DMS 273 (cell line): ENCODE data around the gene KAT6B.

Experiments used
- DNase-seq: peaks from one replicate; lab custom pipeline; 2025; ENCODE audit not compliant: unreplicated experiment; lab: John Stamatoyannopoulos, UW

Gene KAT6B

DNA sequence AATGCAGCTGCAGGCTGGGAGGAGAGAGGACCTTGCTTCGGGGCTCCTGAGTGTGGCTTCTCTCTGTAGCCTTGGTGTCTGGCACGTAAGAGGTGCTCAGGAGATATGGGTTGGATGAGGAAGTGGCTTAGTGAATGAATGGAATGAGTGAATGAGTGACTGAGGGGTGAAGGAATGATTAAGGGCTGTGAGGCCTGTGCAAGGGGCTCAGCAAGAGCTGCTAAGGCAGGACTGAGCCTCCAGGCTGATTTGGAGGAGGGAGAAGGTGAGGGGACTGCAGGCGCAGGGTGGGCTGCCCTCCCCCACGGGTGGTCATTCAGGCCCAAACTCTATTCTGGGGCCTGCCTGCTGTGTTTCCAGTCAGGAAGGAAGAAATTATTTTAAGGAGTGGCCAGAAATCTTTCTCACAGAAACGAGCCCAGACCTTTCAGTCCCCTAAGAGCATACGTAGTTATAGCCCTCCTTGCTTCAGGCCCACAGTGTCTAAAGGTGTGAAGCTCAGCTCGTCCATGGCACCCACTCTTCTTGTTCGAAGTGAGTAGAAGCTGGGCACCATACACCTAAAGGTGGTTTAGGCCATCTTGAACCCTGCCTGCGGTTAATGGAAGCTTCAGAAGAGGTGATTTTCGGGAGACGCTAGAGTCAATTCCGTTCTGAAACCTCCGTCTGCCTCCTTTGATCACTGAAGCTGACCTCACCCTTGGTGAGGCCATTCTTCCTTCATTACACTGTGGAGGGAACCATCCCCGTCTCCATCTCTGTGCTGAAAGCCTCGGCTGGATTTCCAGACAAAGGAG, 235.5 kb downstream of the KAT6B start:
- DNase-seq: no peak

DNA sequence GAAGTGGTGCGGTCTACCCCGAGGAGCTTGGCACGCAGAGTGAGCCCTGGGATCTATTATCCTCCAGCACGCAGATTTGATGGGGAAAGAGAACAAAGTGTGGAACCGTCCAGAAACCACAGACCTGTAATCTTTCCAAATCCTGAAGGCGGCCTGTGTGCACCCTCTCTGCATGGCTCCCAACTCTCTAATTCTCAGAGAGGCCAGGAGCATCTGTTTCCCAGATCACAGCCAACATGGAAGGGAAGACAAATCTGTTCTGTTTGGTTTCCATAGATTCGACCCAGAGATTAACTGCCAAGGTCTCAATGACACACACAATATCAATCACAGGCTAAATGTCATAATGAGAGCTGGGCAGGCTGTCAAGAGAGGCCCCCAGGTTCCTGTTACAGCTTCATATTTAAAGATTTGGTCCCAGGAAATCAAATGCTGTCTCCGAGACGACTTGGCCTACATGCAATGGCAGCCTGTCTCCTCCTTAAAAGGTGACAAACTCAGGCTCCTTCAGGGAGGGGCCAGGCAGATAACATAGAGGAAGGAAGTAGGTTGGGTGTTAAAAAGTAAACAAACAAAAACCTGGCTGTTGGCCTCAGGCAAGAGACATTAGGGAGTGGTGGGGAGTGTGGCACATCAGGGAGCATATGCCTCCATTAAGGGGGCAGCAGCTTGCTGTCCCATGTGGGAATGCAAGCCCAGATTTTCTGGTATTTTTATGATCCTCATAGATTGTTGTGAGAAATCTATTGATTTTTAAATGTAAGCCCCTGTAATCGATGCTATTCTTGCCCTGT, 236.3 kb downstream of the KAT6B start:
- DNase-seq: peak; percentile 35

DNA sequence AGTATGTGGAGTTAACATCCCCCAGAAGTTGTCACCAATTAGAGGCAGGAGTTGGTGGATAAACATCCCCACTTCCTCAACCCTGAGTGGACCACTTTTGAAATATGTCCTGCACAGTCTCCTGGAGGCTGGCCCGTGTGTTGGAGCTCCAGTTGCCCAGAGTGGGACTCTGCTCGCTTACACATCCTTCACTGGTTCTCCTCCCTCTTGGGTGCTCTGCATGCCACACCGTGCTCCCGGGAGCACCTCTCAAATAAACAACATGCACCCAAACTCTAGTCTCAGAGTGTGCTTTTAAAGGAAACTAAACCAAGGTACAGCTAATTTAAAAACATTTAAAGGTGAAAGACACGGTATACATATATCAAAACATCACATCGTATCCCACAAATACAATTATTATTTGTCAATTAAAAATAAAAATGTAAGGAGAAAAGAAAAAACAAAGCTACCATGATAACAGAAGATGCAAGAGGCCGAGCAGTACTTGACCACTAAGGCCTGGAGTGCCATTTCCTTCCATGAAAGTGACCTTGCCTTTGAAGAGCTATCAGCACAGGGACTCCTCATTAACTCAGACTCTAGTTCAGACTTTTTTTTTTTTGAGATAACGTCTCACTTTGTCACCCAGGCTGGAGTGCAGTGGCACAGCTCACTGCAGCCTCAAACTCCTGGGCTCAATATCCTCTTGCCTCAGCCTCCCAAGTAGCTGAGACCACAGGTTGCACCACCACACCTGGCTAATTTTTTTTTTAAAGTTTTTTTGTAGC, 237.2 kb downstream of the KAT6B start:
- no peak for DNase-seq

DNA sequence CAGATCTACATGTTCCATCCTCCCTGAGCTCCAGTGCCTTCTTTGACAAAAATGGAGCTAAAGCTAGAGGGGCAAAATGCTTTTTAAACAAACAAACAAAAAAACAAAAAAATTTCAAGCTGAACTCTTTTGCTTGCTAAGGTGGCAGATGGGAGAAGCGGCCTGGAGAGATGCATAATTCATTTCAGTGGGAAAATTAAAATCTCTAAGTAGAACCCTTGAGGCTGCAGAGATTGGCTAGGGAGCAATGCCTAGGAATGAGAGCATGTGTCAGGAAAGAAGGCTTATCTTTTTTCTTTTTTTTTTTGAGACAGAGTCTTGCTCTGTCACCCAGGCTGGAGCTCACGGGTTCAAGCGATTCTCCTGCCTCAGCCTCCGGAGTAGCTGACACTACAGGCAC, 238.7 kb downstream of the KAT6B start:
- peak; percentile 62 for DNase-seq

DNA sequence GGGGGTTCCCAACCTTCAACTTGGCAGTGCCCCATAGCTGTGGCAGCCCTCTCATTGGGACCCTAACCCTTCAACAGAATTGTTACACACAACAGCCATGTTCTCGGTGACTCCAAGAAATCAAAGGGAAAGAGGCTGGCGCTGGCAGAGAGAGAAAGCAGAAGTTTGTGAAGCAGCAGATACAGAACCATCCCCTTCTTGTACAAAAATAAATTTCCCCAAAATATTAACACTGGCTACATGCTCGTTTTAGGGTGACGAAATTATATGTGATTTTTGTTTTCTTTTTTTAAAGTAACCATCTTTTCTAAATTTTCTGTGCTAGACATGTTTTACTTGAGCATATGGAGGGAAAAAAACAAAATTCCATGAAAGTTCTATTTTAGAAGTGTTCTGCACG, 239.9 kb downstream of the KAT6B start:
- no peak for DNase-seq

DNA sequence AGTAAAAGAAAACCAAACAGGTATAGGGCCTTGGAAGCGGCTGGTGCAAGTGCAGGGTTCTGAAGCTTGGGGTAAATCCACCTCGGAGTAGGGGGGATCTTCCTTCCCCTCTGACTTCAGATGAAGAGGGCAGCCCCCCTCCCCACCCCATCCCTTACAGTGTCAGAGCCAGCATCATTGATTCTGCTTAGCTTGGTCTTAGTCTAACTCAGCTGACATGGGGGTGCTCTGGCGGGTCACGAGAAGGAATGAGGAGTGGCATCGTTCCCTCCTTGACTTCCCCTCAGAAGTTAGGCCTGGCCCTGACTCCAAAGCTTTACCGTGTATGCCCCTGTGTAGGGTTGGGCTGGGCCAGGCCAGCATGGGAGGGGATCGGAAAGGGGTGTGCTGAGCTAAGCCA, 240.9 kb downstream of the KAT6B start:
- no peak for DNase-seq

DNA sequence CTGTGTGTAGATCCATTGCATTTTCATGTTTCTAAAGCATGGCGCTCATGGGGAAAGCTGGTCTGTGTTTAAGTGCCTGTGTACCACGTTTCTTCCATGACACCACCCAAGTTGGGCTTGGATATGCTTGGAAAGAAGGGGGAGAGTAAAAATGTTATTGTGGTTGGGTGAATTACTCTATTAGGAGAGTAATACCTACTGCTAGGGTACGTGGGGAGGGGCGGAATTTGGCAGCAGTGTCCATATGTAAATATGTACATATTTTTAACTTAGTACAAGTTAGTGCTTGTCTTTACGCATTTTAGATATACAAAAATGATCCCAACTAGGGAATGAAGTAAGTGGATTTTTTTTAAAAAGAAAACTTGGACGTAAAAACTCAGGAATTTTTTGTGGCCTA, 242.1 kb downstream of the KAT6B start:
- peak; percentile 5 for DNase-seq

DNA sequence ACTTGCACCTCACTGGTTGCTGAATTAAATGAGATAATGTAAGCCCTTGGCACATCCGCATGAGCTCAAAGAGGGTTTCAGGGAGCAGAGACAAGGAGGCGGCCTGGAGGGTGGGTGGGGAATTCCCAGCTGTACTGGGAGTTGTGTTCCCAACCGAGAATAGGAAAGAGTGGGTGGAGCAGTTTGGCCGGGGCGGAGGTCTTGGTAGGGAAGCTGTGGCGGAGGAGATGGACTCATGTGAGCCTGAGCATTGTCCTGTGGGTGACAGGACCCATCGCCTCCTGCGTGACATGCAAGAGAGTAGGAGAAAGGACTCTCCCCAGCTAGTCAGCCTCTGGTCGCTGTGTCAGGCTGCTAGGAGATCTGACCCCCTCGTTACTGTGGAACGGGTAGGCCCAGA, 244.1 kb downstream of the KAT6B start:
- DNase-seq: no peak

DNA sequence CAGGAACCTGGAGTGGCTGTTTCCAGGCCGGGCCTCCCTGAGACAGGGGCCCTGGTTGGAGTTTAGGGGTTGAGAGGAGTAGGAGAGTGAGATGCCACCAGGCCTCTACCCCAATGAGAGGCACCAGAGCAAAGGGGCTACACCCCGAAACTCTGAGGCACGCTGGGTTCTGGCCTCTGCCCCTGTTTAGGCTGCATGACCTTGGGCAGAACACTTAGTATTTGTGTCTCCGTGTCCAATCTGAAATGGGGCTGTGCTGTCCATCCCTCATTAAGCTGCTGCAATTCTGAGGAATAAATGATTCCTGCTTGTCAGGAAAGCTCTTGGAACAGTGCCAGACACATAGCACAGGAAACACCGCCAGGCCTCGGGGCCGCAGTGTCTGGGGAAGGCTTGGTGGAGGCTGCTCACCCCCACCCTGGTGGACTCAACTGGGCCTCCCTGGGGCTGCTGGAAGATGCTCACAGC, 244.6 kb downstream of the KAT6B start:
- DNase-seq: peak; percentile 34

DNA sequence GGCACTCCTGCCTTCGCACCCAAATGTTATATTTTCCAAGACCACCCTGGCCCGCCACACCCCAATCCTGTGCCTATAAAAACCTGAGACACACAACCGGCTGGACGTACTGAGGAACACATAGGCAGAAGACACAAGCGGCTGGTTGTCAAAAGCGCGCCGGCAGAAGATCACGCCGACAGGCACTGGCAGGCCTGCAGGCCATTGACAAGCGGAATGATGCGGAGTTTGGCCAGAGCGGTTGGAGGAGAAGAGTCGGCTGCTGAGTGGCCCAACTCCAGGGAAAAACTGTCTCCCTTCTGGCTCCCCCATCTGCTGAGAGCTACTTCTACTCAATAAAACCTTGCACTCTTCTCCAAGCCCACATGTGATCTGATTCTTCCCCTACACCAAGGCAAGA, 245.4 kb downstream of the KAT6B start:
- DNase-seq: peak; percentile 6

DNA sequence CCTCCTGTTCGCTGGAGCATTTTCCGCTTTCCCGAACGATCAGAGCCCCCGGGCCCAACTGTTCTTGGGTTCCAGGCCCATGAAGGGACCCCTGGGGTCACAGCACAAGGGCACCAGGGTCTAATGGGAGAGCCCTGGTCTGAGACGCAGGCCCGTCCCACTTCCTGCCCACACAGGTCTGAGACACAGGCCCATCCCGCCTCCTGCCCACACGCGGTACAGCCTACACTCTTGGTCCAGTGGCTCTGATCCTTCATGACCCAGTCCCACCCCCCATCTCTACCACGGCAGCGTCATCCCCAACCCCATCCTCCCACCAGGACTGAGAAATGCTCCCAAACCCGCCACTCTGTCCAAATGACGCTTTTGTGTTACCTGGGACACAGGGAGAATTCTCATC, 246.3 kb downstream of the KAT6B start:
- no peak for DNase-seq

DNA sequence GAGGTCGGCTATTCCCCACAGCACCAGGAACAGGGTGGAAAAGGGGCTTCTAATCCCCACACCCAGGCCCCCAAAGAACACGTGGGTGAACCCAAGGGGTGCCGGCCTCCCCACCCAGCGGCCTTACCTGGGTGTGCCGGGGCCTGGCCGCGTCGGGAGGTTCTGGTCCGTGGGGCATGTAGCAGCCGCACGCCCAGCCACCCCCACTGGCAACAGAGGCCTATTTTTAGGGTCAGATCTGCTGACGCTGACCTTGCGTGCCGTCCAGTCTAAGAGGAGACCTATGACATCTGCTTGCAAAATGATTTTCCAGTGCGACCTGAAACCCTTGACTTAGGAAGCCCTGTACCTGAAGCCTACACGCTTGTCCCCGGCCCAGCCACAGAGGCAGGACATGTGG, 247.0 kb downstream of the KAT6B start:
- no peak for DNase-seq

DNA sequence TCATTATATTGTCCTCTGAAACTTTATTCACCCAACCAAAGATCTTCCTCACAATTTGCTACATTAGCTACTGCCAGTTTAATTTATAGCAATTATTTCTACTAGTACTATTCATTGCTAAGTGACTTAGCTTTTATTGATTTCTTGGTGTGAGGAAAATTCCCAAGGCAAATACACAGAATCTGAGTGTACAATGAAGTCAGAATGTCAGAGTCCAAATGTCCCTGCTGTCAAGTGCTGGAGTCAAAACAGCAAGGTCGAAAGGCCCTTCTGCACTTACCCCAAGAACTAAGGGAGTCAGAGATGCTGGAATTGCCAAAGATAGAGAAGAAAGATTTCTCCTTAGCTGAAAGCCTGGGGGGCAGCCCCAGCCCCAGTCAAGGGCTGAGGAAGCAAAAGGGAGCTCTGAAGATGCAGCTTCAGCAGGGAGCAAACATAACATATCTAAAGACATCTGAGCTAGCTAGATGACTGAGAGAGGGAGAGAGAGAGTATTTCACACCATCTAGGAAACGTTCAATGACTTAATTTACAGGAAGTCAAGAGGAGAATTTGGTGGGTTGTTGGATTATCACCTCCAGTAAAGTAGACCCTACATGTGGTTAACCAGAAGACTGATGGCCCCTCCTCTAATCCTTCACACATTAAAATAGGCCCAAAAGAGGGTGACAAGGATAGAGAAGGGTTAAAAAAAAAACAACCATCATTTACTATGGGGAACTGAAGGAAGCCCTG, 248.5 kb downstream of the KAT6B start:
- no peak for DNase-seq

DNA sequence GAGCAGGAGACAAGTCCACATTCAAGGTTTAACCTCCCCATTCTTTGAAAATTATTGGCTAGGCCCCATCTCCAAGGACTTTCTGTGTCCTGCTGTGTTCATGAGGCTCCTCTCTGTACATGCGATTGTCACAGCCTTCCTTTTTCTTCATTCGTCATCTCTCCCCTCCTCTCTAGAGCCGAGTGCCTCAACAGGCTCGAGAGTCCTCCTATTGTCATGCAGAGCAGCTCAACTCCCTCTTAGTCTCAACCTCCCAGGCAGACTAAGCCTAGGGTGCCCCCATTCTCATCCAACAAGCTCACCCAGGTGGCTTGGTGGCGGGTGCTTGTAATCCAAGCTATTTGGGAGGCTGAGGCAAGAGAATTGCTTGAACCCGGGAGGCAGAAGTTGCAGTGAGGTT, 249.9 kb downstream of the KAT6B start:
- DNase-seq: no peak

DNA sequence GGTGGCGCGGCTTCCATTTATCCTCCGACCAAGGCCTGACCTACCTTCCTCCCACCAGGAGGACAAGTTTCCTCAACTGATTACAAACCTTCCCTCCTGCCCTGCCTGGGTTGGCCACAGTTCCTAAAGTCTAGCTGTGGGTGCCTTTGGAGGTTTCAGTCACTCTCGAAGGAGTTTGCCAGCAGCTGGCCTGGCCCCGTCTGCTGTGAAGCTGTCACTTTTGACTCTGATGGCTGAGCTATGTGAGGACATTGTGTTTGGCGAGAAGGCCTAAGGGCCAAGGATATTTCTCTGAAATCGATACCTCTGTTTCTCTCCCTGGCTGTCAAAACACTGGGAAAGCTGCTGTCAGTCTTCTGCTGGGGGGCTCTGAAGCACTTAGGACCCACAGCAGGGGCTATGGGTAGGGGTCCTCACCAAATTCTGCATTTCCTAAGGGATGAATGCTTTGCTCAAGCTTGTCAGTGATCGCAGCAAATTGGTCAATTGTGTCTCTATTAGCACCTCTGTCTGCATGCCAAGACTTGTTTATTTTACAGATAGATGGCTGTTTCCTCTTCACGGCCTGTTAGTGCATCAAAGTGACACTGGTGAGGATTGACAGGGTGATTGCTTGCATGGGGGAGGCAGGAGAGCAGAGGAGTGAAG, 253.2 kb downstream of the KAT6B start:
- no peak for DNase-seq

DNA sequence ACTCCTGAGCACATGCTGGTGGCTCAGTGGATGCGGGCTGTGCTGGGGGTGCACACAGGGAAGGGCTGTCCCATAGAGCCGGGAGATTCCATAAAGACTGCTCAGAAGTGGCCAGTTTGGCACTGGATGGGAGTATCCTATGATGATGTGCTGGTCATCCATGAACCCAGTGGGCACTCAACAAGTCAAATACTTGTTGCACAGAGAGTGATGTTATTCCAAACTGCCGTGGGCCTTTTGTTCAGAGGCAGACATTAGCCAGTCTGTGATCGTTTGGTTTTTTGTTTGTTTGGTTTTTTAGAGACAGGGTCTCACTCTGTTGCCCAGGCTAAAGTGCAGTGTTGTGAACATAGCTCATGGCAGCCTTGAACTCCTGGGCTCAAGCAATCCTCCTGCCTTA, 254.2 kb downstream of the KAT6B start:
- DNase-seq: no peak

DNA sequence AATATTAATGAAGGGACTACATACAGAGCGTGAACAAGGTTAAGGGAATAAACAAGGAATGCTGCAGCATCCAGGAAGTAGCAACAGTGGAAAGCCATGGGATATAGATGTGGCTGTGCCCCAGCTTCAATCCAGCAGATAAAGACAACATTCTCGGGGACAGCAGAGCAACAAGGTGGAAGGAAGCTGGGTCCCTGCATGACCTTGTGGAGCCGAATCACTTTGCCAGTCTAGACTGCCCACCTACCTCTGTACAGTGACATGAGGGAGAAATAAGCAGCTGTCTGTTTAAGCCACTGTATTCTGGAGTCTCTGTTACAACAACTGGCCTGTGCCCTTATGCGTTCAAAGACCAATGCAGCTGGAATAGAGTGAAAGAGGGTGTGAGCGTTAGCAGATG, 255.0 kb downstream of the KAT6B start:
- DNase-seq: no peak
